GM10847 (cell line): Measurements from ENCODE around the gene RNF31.

Experiments
- POLR2A ChIP-seq: IDR thresholded peaks from 2 replicates; pipeline ENCODE4 v1.6.1; 2011; ENCODE audit not compliant: insufficient read length; ENCODE audit errors: extremely low read depth

RNF31 gene

DNA sequence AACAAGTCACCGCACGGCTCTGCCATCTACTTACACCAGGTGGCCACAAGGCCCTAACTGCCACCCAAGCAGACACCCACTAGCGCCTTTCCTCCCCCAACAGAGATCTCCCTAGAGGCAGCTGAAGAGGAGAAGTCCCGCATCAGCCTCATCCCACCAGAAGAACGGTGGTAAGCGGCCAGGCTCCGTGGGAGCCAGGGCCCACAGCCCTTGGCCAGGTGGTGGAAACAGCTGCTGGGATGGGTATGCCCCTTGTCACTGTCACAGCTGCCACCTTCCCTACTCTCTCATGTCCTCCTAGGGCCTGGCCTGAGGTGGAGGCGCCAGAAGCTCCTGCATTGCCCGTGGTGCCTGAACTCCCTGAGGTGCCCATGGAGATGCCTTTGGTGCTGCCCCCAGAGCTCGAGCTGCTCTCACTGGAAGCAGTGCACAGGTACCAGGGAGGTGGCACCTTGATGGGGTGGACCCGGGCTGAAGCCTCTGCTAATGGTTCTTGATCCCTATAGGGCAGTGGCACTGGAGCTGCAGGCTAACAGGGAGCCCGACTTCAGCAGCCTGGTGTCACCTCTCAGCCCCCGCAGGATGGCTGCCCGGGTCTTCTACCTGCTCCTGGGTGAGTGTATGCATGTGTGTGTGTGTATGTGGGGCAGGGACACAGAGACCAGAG lies 32.1 kb downstream of the RNF31 start:
- TF ChIP-seq POLR2A, result no peak

DNA sequence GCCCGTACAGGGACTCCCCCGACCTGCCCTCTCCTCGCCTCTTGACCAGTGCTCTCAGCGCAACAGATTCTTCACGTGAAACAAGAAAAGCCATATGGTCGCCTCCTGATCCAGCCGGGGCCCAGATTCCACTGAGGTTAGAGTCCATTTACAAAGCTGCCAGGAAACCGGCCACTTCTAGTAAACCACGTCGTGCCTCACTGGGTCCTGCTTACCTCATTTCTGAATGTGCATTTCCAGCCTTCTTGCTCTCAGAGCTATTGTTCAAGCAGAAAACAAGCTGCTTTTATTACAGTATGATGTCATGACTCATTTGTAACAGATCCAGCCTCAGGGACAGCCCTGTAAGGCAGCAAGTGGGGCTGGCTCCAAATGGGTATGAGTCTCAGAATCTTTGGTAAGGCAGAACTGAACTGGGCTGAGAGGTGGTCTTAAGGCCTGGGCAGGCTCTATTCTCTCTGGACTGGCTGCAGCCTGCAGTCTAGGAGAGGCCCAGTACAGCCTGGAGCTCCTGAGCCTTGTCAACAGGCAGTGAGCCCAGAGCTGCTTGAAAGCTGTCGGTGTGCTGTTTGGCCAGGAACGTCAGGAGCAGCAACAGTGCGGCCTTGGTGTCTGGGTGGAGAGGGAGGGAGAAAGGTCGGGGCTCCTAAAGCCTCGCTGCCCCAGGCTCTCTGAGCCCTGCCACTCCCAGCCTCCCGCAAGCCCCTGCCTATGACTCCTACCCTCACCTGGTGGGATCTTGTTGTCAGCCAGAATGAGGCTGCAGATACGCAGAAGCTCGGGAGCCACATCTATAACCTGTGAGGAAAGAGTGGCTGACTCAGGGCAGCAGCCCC lies 32.9 kb downstream of the RNF31 start:
- no peak for TF ChIP-seq POLR2A

DNA sequence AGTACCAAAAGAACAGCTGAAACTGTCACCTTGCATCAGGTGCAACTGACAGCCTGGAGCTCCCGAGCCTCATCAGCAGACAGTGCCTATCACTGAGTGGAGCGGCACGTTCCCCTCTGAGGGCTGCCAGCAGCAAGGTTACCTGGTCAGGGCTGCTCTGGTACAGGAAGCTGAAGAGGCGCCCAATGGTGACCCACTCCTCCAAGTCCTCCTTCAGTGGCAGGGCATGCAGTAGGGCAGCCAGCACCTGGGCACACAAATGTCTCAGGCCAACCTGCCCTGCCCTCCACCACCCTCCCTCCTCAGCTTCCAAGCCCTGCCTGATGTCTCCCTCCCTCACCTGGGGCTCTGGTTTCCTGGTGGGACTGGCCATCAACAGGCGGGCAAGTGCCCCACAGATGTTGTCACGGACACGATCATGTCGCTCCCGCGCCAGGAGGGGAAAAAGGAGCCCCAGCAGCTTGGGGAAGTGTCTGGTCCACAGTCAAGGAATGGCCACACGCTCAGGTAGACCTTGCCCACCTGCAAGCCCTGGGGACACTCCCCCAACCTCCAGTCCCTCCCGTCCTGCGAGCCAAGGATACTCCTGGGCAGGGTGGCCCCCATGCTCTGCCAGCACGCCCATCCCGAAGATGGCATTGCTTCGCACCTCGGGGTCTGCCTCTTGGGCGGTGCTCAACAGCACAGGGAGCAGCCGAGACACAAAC lies 34.2 kb downstream of the RNF31 start:
- TF ChIP-seq POLR2A, result no peak

DNA sequence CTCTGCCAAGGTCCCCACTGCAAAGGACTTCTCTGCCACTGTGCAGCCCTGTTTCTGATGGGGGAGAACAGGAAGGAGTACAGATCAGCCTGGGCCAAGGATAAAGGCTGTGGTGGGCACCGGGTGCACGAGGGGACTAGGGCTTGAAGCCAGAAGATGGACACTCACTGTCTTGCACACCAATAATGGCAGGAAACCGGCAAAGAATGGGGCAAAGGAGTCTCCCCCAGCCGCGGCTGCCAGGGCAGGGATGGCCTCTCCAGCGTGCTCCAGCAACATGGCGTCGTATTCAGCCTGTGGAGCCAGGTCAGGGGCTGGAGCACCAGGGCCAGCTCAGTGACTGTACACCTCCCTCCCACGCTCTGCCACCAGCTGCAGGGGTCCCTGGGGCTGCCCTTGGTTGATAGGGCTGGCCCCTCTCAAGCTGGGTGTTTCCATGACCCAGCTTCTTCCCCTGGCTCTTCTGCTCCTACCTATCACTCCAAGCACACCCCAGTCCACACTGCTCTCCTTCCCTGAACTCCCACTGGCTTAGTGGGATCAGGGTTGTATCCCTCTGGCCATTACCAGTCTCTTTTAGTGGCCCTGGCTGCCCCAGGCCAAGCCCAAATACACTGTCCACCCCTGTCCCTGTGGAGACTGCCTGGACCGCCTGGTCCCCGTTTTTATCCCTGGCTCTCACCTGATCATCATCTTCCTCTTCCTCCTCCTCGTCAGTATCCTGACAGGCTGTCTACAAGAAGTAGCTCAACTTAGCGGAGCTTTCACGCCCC lies 35.0 kb downstream of the RNF31 start:
- no peak for TF ChIP-seq POLR2A

DNA sequence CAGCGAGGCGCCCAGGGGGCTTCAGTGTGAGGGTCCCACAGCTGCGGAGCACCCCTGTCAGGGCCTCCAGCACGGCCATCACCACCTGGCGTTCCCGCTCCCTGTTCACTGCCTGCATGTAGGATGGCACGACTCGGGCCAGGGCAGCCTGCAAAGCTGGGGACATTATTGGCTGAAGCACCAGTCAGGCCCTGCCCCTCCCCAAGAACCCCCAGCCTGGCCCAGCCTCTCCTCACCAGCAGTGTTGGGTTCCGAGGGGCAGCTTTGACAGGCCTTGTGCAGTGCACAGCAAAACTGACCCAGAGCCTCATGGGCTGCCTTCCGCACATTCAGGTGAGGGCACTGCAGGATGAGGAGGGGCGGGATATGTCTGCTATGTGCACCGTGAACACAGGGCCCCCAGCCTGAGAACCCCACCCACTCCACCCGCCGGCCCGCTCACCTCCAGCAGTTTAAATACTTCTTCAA lies 35.8 kb downstream of the RNF31 start:
- TF ChIP-seq POLR2A, result no peak

DNA sequence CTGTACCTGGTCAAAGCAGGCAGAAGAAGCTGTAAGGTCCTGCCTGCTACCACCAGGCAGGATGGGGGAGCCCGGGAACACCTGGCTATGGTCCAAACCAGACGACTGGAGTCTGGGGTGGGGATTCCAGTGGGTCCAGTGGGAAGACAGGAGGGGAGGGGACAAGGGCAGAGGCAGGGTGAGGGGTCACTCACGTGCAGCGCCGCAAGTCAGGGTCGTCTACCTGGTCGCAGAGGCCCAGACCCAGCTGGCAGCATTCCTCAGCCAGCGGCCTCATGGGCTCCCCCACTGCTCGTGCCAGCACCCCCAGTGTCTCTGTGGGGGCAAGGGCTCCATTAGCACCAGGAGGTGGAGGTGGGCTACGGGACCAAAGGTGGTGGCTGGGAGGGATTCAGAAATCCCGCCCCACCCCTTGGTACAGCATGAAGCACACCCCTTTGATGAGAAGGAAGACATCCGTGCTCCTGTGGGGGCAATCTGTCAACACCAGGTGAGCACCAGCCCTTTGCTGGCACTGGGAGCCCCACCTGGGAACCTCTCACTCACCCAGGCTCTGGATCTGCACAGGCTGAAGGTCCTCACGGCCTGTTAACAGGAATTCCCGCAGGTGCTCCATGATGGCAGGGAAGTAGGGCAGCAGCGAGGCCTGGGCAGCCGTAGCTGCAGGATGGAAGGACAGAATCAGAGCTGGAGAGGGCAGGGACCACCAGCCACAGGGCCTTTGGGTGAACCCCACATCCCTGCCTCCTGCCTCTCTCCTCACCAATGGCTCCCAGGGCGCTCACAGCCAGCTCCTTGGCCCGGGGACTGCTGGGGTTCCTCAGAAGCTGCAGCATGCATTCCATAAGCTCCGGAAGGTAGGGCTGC lies 37.0 kb downstream of the RNF31 start:
- no peak for TF ChIP-seq POLR2A

DNA sequence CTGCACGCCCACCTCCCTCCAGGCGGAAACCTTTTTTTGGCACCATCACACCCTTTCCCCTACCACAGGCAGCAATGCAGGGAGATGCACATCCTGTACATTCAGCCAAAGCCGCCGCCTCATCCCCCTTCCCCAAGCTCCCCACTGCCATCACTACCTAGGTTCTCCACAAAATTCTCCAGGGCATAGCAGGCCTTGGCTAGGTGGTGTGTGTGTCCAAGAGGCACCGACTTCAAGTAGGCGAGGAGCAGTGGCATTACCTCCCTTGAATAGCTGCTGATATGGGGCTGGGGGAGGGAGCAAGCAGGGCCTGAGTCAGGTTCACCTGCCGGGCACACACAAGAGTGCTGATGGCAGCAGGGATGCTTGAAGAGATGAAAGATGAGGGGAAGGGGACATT lies 37.7 kb downstream of the RNF31 start:
- TF ChIP-seq POLR2A, result no peak

DNA sequence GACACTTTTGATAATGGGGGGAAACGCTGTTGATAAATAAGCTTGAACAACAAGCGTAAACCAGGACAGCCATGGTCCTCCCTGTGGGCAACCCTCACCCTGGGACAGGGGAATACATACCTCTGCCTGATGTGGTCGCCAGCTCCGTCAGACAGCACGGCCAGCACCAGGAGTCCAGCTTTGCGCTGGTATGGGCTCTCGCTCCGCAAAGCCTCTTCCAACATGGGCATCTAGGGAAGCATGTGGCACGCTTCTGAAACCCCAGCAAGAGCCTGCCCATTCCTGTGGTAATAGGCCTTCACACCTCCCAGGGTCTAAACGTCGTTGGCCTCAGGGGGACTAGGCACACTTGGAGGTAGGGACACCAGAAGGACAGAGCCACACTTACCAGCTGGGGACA lies 38.4 kb downstream of the RNF31 start:
- no peak for TF ChIP-seq POLR2A

DNA sequence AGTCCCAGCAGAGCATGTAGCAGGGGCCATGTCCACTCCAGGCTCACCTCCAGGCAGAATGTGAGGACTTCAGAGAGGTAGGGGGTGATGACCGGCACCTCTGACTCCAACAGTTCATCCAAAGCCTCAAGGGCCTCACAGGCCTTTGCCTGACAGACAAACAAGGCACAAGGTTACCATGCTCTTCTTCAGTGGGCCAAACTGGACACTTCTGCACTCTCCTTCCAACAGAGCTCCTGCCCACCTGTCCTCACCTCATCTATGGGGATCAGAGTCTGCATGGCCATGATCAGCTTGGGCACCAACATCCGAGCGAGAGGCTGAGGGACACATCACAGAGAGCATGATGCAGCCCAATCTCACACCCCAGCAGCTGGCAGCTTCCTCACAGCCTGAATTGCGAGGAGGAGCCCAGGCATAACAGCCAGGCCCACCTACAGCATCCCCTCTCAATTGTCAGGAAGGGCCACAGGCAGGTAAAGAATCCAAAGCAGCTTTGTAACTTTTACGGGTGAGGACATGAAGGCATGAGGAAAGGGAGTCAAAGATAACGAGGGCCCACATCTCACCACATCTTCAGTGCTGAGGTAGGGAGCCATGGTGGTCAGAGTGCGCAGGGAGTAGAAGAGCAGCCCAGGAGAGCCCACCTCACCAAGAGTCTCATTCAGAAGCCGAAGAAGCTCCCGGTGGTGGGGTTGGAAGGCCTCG lies 39.7 kb downstream of the RNF31 start:
- TF ChIP-seq POLR2A, result no peak

DNA sequence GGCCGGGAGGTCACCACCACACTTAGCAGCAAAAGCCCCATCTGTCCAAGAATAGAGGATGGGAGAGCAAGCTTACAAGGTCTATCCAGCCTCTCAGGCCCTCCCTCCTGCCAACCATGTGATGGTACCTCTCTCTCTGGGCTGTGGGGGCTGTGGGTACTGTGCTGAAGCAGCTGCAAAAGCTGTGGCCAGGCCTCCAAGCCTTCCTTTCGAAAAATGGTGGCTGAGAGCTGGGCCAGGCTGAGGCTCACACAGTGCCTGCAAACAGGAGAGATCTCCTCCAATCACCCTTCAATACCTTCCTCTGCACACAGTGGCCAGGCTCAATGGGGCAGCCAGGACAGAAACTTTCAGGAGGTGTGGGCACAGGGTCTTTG lies 40.2 kb downstream of the RNF31 start:
- TF ChIP-seq POLR2A, result no peak

DNA sequence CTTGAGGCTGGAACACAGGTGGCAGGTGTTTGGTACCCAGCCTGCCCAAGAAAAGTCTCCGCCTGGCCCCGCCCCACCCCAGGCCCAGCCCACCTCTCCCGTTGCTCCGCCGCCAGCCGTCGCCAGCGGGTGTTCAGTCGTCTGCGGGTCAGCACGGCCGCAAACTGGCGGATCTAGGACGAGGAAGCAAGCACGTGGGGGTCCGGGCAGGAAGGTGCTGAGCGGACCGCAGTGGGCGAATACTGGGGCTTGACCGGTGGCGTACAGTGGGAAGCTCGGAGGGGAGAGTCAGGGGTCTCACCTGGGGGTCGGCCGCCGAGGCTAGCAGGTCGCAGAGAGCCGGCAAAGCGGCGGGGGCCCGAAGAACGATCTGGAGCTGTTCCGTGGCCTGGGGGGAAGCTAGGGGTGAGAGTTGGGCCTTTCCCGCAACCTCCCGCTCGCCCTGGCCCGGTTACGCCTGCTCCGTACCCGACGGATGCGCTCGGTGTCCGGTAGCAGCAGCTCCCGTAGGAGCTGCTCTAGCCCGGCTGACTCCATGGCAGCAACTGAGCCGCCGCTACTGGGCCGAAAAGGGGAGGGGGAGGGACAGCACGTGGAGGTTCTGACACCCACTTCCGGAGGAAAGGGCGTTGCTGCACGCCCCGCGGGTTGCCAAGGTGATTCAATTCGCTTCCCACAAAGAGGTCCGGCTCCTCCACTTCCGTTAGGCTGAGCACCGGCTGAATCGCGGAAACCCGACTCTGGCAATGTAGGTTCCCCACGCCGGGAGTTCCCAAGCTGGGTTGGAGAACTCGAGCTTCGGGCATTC lies 41.2 kb downstream of the RNF31 start, which contains the start of gene IPO4:
IPO4 (minus strand) TSS at position 566 of the 808 bp plus-strand sequence; CDS start at position 537, 29 bp downstream.
- peak; percentile 67 for TF ChIP-seq POLR2A

DNA sequence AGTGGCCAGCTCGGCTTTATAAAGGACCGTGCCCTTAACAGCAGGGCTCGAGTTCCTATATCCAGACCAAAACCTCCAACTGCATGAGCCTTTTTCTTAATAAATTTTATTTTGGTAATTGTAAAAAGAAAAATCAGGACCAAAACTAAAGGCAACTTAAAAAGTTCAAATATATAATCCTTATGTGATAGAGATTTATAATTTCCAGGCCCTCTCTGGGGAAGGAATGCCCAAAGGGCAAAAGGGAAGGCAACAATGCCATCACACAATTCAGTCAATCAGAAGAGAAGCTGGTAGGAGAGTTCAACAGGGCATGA lies 41.7 kb downstream of the RNF31 start:
- no peak for TF ChIP-seq POLR2A

DNA sequence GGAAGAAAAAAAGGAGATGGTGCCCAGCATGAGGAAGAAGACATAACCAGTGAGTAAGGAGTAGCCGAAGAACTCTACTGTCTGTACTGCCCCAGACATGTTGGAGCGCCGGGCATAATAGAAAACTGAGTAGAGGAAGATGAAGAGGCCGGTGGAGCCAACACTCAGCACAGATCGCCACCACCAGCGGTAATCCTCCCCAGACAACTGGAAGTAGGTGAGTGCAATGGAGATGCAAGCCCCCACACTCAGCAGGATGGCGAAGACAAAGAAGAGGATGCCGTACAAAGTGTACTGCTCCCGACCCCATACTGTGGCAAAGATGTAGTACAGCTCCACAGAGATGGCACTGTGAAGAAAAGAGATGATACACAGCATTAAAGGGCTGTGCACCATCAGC lies 42.2 kb downstream of the RNF31 start:
- no peak for TF ChIP-seq POLR2A
